Osteoblast (primary cell): Measurements from ENCODE around the gene COL4A6. TPM values are rescaled to one million over a fixed set of nuclear protein-coding genes. Genes with fewer than 3 reads are reported as not detected.

Experiments used
- DNase-seq: peaks from one replicate; pipeline ENCODE4 v3.0.0; 2011; ENCODE audit warnings: low spot score, mixed read lengths; ENCODE audit not compliant: insufficient read length; ENCODE audit errors: missing footprints
- H2AFZ ChIP-seq: 2 replicates; pipeline ENCODE4 v1.6.0; 2011; ENCODE audit warnings: mild to moderate bottlenecking, low read length
- H3K27ac ChIP-seq: 2 replicates; pipeline ENCODE4 v1.5.1; 2011; ENCODE audit warnings: mild to moderate bottlenecking, low read depth, low read length, moderate library complexity
- H3K27me3 ChIP-seq: 2 replicates; pipeline ENCODE4 v1.6.0; 2012; ENCODE audit warnings: mild to moderate bottlenecking, control low read depth, inconsistent platforms, low read length, moderate library complexity; ENCODE audit not compliant: insufficient read depth
- H3K36me3 ChIP-seq: 2 replicates; pipeline ENCODE4 v1.5.1; 2011; ENCODE audit warnings: mild to moderate bottlenecking, low read length, control low read depth, moderate library complexity; ENCODE audit not compliant: insufficient read depth
- H3K4me1 ChIP-seq: 2 replicates; pipeline ENCODE4 v1.5.1; 2011; ENCODE audit warnings: mild to moderate bottlenecking, low read length, control low read depth, moderate library complexity; ENCODE audit not compliant: insufficient read depth
- H3K4me2 ChIP-seq: 2 replicates; pipeline ENCODE4 v1.6.0; 2011; ENCODE audit warnings: mild to moderate bottlenecking, low read length; ENCODE audit not compliant: insufficient read depth
- H3K4me3 ChIP-seq: fragments of 200-600 bp; sonication (generic); 3 replicates; pipeline ENCODE4 v1.5.1; 2012; ENCODE audit warnings: mild to moderate bottlenecking, low read length, inconsistent platforms; ENCODE audit not compliant: insufficient read depth
- H3K79me2 ChIP-seq: 2 replicates; pipeline ENCODE4 v1.6.0; 2012; ENCODE audit warnings: mild to moderate bottlenecking, low read length, control low read depth, inconsistent platforms; ENCODE audit not compliant: insufficient read depth
- H3K9me3 ChIP-seq: 2 replicates; pipeline ENCODE4 v1.5.1; 2011; ENCODE audit warnings: low read depth, low read length, control low read depth
- H4K20me1 ChIP-seq: 2 replicates; pipeline ENCODE4 v1.6.0; 2012; ENCODE audit warnings: mild to moderate bottlenecking, low read length, control low read depth; ENCODE audit not compliant: insufficient read depth
- total RNA-seq: library from RNA; depleted of rRNA; stranded (reverse); fragments of >200 nt; gene quantifications from 2 replicates; pipeline ENCODE4 v1.2.3, GENCODE V29; 2012
- TF ChIP-seq, protein P1 (sequence below): IDR thresholded peaks from 2 replicates; pipeline ENCODE4 v1.5.1; 2011; ENCODE audit warnings: mild to moderate bottlenecking, low read depth, low read length, moderate library complexity; ENCODE audit errors: extremely low read depth

COL4A6 gene
- total RNA-seq, 1 donor: not detected

DNA sequence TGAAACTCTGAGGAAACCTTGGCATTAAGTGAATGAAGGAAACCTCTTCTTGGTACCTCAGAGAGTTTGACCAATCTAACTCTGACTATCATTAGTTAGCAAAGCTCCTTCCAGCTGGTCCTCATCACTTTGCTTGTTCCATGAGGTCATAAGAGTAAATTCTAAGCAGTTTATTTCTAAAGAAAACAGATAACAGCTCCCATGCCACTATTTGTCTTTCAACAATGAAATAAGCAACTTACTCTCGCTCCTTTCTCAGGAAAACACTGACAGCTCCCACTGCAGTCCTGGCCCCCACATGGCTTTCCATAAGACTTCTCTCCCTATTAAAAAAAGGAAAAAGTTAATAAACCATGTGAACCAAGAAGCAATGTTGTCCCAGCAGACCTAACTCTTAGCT lies 127.7 kb downstream of the COL4A6 start:
- Histone ChIP-seq H3K36me3 (no peaks in the 10 kb centered on the region), H3K4me3 (no peak overlapping the region), H3K79me2 (no peaks in the 10 kb centered on the region), H3K4me2 (no peak overlapping the region), H3K9me3 (no peaks in the 10 kb centered on the region), H2AFZ (no peak overlapping the region), H3K27me3 (peaks cover 13% of the 10 kb centered on the region), H3K27ac (no peak overlapping the region), H4K20me1 (no peaks in the 10 kb centered on the region), H3K4me1 (no peaks in the 10 kb centered on the region)
- TF ChIP-seq, protein P1, sequence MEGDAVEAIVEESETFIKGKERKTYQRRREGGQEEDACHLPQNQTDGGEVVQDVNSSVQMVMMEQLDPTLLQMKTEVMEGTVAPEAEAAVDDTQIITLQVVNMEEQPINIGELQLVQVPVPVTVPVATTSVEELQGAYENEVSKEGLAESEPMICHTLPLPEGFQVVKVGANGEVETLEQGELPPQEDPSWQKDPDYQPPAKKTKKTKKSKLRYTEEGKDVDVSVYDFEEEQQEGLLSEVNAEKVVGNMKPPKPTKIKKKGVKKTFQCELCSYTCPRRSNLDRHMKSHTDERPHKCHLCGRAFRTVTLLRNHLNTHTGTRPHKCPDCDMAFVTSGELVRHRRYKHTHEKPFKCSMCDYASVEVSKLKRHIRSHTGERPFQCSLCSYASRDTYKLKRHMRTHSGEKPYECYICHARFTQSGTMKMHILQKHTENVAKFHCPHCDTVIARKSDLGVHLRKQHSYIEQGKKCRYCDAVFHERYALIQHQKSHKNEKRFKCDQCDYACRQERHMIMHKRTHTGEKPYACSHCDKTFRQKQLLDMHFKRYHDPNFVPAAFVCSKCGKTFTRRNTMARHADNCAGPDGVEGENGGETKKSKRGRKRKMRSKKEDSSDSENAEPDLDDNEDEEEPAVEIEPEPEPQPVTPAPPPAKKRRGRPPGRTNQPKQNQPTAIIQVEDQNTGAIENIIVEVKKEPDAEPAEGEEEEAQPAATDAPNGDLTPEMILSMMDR: no peak
- no peak for DNase-seq

DNA sequence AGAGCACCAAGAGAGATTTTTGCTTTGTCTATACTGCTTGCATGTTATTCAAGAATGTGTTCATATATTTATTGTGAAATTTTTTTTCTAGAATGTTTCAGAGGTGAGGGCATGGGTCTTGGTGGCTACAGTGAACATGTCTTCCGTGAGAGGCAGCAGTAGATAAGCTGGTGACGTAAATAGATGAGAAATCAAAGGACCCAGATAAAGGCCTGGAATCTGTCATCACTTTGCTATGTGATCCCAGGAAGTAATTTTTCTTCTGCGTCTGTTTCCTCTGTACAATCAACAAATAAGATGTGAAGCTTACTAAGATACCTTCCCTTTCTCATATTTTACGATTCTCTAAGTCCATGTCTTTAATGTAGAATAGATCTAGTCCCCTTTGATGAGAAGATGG lies 129.1 kb downstream of the COL4A6 start:
- H3K36me3 ChIP-seq: no peaks in the 10 kb centered on the region
- H3K79me2 ChIP-seq: no peaks in the 10 kb centered on the region
- no peak overlapping the region for H3K27ac ChIP-seq
- no peaks in the 10 kb centered on the region for H3K9me3 ChIP-seq
- H3K4me3 ChIP-seq: no peak overlapping the region
- no peak overlapping the region for H2AFZ ChIP-seq
- no peak overlapping the region for H3K4me2 ChIP-seq
- TF ChIP-seq, protein P1: no peak
- H3K4me1 ChIP-seq: no peaks in the 10 kb centered on the region
- H3K27me3 ChIP-seq: peaks cover 20% of the 10 kb centered on the region
- H4K20me1 ChIP-seq: no peaks in the 10 kb centered on the region
- no peak for DNase-seq

DNA sequence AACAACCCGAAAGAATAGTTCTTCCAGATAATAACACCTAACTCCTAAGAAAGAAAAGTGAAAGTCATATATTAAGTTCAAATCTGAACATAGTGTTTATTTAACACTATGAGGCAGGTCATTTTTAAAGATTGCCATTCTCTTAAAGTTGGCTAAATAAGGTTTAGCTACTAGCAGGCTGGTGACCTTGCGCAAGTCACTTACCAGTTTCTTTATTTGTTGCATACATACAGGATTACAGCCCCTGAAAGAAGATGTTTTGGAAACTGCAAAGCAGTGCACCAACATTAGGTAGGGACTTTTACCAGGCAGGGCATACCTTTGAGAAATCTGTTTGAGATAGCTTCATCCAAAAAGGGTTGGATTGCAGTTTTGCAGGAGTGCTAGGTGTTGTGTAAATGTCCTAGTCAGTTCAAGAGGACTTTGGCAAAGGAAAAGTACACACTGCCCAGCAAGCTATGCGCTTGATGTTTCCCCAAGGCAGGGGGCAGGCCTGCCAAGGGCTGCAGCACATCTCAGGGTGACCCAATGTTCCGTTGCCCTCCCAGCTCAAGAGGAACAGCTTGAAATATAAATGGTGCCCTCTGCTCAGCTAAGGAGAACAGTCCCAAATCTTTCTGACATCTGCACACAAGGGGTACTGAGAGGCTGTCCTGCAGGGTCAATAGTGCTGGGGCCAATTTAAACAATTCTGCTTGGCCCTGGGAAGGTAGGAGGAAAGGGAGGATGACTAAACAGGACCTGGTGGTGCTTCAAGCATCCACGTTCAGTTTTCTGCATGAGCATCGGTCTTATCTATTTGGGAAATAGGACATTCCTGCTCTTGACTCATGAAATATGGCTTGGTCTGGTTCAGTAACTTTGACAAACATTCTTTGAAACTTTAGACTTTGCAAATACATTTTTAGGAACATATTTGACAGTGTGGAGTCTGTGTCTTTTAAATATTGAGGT lies 130.8 kb downstream of the COL4A6 start:
- no peak overlapping the region for H2AFZ ChIP-seq
- peaks cover 22% of the 10 kb centered on the region for H3K27me3 ChIP-seq
- TF ChIP-seq, protein P1: no peak
- no peak overlapping the region for H3K4me2 ChIP-seq
- no peaks in the 10 kb centered on the region for H4K20me1 ChIP-seq
- H3K79me2 ChIP-seq: no peaks in the 10 kb centered on the region
- H3K4me1 ChIP-seq: no peaks in the 10 kb centered on the region
- no peak for DNase-seq
- H3K27ac ChIP-seq: no peak overlapping the region
- H3K36me3 ChIP-seq: no peaks in the 10 kb centered on the region
- H3K4me3 ChIP-seq: no peak overlapping the region
- H3K9me3 ChIP-seq: no peaks in the 10 kb centered on the region

DNA sequence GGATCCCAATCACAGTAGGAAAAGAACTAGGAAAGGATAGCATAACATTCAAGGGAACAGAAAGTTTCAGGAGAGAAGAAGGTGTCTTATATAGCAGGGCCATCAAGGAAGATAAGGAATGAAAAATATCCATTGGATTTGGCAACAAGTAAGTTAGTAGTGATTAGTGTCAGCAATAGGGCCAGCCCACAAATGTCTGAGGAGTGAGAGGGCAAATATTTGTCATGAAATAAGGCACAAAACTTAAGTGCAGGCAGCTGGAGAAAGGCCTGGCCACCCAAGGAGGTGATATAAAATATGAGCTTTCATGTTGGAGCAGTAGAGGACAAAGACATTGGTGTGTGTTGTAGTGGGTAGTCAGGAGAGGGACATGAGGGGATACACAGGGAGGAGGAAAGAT lies 132.1 kb downstream of the COL4A6 start:
- H3K9me3 ChIP-seq: no peaks in the 10 kb centered on the region
- H3K79me2 ChIP-seq: no peaks in the 10 kb centered on the region
- H3K4me2 ChIP-seq: no peak overlapping the region
- H3K4me1 ChIP-seq: no peaks in the 10 kb centered on the region
- no peaks in the 10 kb centered on the region for H3K36me3 ChIP-seq
- peaks cover 28% of the 10 kb centered on the region for H3K27me3 ChIP-seq
- H2AFZ ChIP-seq: no peak overlapping the region
- TF ChIP-seq, protein P1: no peak
- DNase-seq: no peak
- H3K27ac ChIP-seq: no peak overlapping the region
- no peaks in the 10 kb centered on the region for H4K20me1 ChIP-seq
- no peak overlapping the region for H3K4me3 ChIP-seq
